ENCODE data around the gene BBS9. TPM values are rescaled to one million over a fixed set of nuclear protein-coding genes. Genes with fewer than 3 reads are reported as not detected.

BBS9 gene
- total RNA-seq, 1 experiment from 2014 or later = 5.7 TPM

GRCh38 chr7:33504266-33504665 is 374.9 kb downstream of the BBS9 start:
- no TSS peak for BruUV-seq (replicated peaks)
- no peaks in the 10 kb centered on the region for H3K4me1 ChIP-seq (ENCODE audit: insufficient read depth, low read length)
- no peaks in the 10 kb centered on the region for H3F3A ChIP-seq (ENCODE audit: low read length, unreplicated experiment)
- no peak overlapping the region for H3K4me2 ChIP-seq (ENCODE audit: low read length)
- TF ChIP-seq EZH2 (IDR thresholded peaks at IDR 0.05; ENCODE audit: low read length, unreplicated experiment) = no peak
- TF ChIP-seq, protein P1, sequence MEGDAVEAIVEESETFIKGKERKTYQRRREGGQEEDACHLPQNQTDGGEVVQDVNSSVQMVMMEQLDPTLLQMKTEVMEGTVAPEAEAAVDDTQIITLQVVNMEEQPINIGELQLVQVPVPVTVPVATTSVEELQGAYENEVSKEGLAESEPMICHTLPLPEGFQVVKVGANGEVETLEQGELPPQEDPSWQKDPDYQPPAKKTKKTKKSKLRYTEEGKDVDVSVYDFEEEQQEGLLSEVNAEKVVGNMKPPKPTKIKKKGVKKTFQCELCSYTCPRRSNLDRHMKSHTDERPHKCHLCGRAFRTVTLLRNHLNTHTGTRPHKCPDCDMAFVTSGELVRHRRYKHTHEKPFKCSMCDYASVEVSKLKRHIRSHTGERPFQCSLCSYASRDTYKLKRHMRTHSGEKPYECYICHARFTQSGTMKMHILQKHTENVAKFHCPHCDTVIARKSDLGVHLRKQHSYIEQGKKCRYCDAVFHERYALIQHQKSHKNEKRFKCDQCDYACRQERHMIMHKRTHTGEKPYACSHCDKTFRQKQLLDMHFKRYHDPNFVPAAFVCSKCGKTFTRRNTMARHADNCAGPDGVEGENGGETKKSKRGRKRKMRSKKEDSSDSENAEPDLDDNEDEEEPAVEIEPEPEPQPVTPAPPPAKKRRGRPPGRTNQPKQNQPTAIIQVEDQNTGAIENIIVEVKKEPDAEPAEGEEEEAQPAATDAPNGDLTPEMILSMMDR (conservative IDR thresholded peaks at IDR 0.05; ENCODE audit: low read depth, low read length) = no peak
- no peak for TF ChIP-seq EZH2phosphoT487 (IDR thresholded peaks at IDR 0.05; ENCODE audit: borderline replicate concordance, low read length)
- H4K20me1 ChIP-seq (ENCODE audit: low read length) = no peaks in the 10 kb centered on the region
- H3K27ac ChIP-seq (ENCODE audit: low read length) = no peak overlapping the region
- DNase-seq = no peak
- H3K9me3 ChIP-seq (ENCODE audit: low read length) = no peaks in the 10 kb centered on the region
- H3K9ac ChIP-seq (ENCODE audit: low read length) = no peak overlapping the region
- no peak overlapping the region for H2AFZ ChIP-seq (ENCODE audit: low read length)
- intact Hi-C loops (cut with micrococcal nuclease) = no loop called here
- H3K27me3 ChIP-seq (ENCODE audit: low read length) = no peaks in the 10 kb centered on the region
- no peak for ATAC-seq
- no peak overlapping the region for H3K4me3 ChIP-seq (ENCODE audit: low read length)
- POLR2A ChIA-PET (ENCODE audit: unreplicated experiment) = no interaction called here
- no peaks in the 10 kb centered on the region for H3K79me2 ChIP-seq (ENCODE audit: low read length)
- H3K36me3 ChIP-seq (ENCODE audit: low read depth, low read length) = no peaks in the 10 kb centered on the region
- CTCF ChIA-PET = no interaction called here
- no peaks in the 10 kb centered on the region for H3K9me2 ChIP-seq (replicated peaks; ENCODE audit: low read length)

DNA sequence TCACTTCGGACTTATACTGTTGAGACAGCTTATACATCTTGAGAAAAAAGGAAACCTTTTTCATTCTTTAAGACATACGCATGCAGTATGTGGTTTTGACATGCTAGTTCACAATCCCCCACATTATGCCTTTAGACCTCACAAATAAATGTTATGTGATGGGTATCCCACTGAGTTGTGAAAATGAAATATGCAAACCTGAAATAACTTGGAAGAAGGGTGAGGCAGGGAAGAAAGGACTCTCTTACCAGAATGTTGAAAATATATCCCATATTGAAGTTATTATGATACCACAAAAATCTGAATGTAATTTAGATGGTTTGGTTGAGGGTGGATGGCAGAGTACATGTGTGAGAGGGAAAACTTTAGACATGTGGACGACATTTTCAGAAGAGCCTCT is 379.8 kb downstream of the BBS9 start:
- ATAC-seq = no peak
- no peak overlapping the region for H2AFZ ChIP-seq (ENCODE audit: low read length)
- H4K20me1 ChIP-seq (ENCODE audit: low read length) = no peaks in the 10 kb centered on the region
- ChIA-PET CTCF (no interaction called here), POLR2A (ENCODE audit: unreplicated experiment) (no interaction called here)
- DNase-seq = no peak
- no peaks in the 10 kb centered on the region for H3K9me3 ChIP-seq (ENCODE audit: low read length)
- no peak overlapping the region for H3K4me2 ChIP-seq (ENCODE audit: low read length)
- H3K27ac ChIP-seq (ENCODE audit: low read length) = no peak overlapping the region
- no peaks in the 10 kb centered on the region for H3K4me1 ChIP-seq (ENCODE audit: insufficient read depth, low read length)
- no peak overlapping the region for H3K9ac ChIP-seq (ENCODE audit: low read length)
- H3K79me2 ChIP-seq (ENCODE audit: low read length) = no peaks in the 10 kb centered on the region
- no peaks in the 10 kb centered on the region for H3K9me2 ChIP-seq (replicated peaks; ENCODE audit: low read length)
- no peak overlapping the region for H3K4me3 ChIP-seq (ENCODE audit: low read length)
- no peaks in the 10 kb centered on the region for H3F3A ChIP-seq (ENCODE audit: low read length, unreplicated experiment)
- TF ChIP-seq EZH2phosphoT487 (IDR thresholded peaks at IDR 0.05; ENCODE audit: borderline replicate concordance, low read length) = no peak
- TF ChIP-seq, protein P1 (conservative IDR thresholded peaks at IDR 0.05; ENCODE audit: low read depth, low read length) = no peak
- no peak for TF ChIP-seq EZH2 (IDR thresholded peaks at IDR 0.05; ENCODE audit: low read length, unreplicated experiment)
- no peaks in the 10 kb centered on the region for H3K27me3 ChIP-seq (ENCODE audit: low read length)
- intact Hi-C loops (cut with micrococcal nuclease) = no loop called here
- H3K36me3 ChIP-seq (ENCODE audit: low read depth, low read length) = no peaks in the 10 kb centered on the region
- BruUV-seq (replicated peaks) = no TSS peak

DNA sequence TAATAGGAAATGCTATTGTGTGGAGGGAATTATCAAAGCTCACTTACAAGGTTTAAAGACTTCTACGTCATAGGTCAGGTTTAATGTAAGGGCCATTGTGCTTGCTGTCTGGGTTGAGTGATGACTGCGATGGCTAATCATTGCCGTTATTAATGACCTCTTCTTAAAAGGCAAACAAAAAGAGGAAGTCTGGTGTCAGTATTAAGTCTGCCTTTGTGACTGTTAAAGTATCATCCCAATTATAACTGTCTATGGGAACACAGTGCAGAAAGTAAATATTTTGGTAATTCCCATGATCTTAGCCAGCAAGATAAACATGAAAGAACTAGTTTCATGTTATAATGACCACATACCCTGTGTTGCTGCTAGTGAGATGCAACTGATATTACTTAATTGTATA is 382.4 kb downstream of the BBS9 start:
- TF ChIP-seq, protein P1 (conservative IDR thresholded peaks at IDR 0.05; ENCODE audit: low read depth, low read length) = no peak
- TF ChIP-seq EZH2 (IDR thresholded peaks at IDR 0.05; ENCODE audit: low read length, unreplicated experiment) (no peak), EZH2phosphoT487 (IDR thresholded peaks at IDR 0.05; ENCODE audit: borderline replicate concordance, low read length) (no peak)
- Histone ChIP-seq H3K27me3 (ENCODE audit: low read length) (no peaks in the 10 kb centered on the region), H4K20me1 (ENCODE audit: low read length) (no peaks in the 10 kb centered on the region), H3K27ac (ENCODE audit: low read length) (no peak overlapping the region), H3K9me3 (ENCODE audit: low read length) (no peaks in the 10 kb centered on the region), H3K36me3 (ENCODE audit: low read depth, low read length) (no peaks in the 10 kb centered on the region), H3K4me2 (ENCODE audit: low read length) (no peak overlapping the region), H3F3A (ENCODE audit: low read length, unreplicated experiment) (no peaks in the 10 kb centered on the region), H3K4me1 (ENCODE audit: insufficient read depth, low read length) (no peaks in the 10 kb centered on the region), H3K79me2 (ENCODE audit: low read length) (no peaks in the 10 kb centered on the region), H3K4me3 (ENCODE audit: low read length) (no peak overlapping the region), H2AFZ (ENCODE audit: low read length) (no peak overlapping the region), H3K9ac (ENCODE audit: low read length) (no peak overlapping the region), H3K9me2 (replicated peaks; ENCODE audit: low read length) (no peaks in the 10 kb centered on the region)
- no TSS peak for BruUV-seq (replicated peaks)
- intact Hi-C loops (cut with micrococcal nuclease) = no loop called here
- ChIA-PET POLR2A (ENCODE audit: unreplicated experiment) (no interaction called here), CTCF (no interaction called here)
- ATAC-seq (no peak), DNase-seq (no peak)
